ENCODE data around the gene PCDH15.

DNA sequence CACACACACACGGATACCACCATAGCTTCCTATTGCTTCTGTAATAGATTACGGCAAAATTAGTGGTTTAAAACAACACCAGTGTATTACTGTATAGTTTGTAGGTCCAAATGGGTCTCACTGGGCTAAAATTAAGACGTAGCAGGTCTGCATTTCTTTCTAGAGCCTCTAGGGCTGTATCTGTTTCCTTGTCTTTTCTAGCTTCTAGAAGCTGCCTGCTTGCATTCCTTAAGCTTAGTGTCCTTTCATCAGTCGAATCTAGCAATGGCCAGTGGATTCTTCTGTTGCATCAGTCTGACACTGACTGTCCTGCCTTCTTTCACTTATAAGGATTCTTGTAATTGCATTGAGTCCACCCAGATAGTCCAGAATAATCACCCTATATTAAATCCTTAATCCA is 882.3 kb downstream of the PCDH15 start:
- TF ChIP-seq POLR2A (IDR thresholded peaks at IDR 0.05), result no peak
- TF ChIP-seq CTCF (IDR thresholded peaks at IDR 0.05), result no peak
